Measurements from ENCODE around the gene QKI. TPM values are rescaled to one million over a fixed set of nuclear protein-coding genes. Genes with fewer than 3 reads are reported as not detected.
A peak's percentile ranks its signal among the peaks of the same experiment; 100 is the strongest.
"Not testable (repeated sequence)": the region's sequence is repeated elsewhere in the genome, so short reads cannot be mapped to it uniquely, and the experiment has no call there.

QKI gene
- polyA plus RNA-seq, 3 donors = 228 to 255 (median 244) TPM

GRCh38 chr6:163412801-163413344 lies 1.6 kb upstream of the QKI start:
- no peak for DNase-seq (ENCODE audit: low read depth in 3 of 3, low spot score in 2 of 3)

DNA sequence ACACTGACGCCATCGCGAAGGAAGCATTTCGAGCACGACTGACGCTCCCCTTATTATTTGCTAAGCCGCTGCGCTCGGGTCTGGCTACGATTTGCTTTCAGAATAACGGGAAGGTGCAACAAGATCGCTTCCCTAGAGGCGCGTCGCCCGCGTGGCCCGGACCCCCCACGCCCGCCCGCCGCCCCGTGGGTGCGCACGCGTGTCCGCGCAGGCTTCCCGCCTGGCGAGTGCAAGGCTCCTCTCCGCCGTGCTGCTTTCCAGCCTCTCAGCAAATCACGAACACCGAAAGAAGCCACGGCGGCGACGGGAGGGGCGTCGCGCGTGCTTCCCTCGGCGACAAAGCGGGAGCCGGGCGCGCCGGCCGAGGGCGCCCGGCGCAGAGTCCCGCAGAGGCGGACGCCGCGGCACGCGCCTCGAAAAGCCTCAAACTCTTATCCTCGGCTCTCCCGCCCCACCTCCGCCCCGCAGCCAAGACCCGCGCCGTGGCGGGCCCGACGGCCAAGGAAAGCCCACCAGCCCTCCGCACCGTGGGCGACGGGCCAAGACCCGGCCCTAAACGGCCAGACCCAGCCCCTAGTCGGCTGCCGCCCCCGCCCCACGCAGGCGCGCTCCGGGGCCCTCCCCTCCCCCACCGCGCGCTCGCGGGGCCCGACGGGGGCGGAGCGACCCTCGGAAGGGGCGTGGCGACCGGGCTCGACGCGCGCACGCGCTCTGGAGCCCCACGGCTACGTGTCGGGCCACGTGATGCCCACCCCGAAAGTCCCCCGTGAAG lies 987 bp upstream of the QKI start:
- peak in 2 of 3 donors; percentile 79 to 83 for DNase-seq (ENCODE audit: low read depth in 3 of 3, low spot score in 2 of 3)

DNA sequence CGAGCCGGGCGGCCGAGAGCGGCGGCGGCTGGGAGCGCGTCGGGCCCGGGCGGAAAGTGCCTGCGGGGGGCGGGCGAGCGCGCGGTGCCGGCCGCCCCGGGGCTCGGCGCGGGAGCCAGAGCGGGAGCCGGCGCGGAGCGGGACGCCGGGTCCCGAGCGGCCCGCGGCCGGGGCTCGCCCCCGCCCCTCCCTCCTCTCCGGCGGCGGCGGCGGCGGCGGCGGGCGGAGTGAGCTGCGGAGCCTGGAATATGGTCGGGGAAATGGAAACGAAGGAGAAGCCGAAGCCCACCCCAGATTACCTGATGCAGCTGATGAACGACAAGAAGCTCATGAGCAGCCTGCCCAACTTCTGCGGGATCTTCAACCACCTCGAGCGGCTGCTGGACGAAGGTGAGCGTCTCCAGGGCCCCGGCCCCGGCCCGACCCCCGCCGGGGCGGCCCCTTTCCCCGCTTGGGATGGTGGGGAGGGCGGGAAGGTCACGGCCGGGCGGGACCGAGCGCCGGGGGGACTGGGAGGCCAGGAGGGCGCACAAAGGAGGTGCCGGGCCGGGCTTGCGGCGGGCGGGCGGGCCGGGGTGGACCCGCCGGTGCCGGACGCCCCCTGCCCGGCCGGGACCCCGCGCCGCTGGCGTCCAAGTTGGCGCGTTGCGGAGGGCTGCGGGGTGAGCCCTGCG lies 565 bp downstream of the QKI start:
- DNase-seq (ENCODE audit: low read depth in 3 of 3, low spot score in 2 of 3) = no peak

- DNase-seq (ENCODE audit: low read depth in 3 of 3, low spot score in 2 of 3) = no peak
These were observed 1.4 kb downstream of the QKI start for GRCh38 chr6:163415620-163416556.

- peak in 2 of 3 donors; percentile 77 to 82 for DNase-seq (ENCODE audit: low read depth in 3 of 3, low spot score in 2 of 3)
These were observed 2.2 kb downstream of the QKI start for GRCh38 chr6:163416557-163417253.

GRCh38 chr6:163417595-163417994 lies 3.1 kb downstream of the QKI start:
- DNase-seq (ENCODE audit: low read depth in 3 of 3, low spot score in 2 of 3) = no peak

DNA sequence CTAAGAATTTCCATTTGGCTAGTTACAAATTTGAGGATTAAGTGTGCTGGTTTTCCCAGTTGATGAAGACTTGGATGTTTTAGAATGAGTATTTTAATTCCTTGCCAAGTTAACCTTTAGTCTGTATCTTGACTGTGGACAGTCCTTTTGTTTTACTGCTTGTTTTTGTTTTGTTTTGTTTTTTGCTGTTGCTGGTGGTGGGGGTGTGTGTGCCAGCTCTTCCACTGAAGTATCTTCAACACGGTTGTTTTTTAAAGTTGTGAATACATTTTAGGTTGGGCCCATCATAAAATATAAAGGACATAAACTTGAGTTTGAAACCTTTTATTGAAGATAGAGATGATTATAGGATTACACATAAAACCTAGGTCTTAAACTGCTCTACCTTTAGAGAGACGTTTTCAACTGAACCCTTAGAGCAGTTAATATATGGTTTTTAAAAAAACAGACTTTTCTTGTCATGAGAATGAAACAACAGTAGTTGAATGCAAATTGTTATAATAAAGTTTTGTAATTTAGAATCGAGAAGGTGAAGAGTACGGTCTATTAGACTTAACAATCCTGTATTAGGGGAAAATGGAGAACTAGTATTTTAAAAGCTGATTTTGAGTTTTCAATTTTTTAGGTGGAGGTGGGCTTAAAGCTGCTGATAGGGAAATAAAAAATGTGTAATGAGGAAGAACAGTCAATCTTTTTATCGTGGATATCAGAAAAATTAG lies 4.0 kb downstream of the QKI start:
- no peak for DNase-seq (ENCODE audit: low read depth in 3 of 3, low spot score in 2 of 3)

DNA sequence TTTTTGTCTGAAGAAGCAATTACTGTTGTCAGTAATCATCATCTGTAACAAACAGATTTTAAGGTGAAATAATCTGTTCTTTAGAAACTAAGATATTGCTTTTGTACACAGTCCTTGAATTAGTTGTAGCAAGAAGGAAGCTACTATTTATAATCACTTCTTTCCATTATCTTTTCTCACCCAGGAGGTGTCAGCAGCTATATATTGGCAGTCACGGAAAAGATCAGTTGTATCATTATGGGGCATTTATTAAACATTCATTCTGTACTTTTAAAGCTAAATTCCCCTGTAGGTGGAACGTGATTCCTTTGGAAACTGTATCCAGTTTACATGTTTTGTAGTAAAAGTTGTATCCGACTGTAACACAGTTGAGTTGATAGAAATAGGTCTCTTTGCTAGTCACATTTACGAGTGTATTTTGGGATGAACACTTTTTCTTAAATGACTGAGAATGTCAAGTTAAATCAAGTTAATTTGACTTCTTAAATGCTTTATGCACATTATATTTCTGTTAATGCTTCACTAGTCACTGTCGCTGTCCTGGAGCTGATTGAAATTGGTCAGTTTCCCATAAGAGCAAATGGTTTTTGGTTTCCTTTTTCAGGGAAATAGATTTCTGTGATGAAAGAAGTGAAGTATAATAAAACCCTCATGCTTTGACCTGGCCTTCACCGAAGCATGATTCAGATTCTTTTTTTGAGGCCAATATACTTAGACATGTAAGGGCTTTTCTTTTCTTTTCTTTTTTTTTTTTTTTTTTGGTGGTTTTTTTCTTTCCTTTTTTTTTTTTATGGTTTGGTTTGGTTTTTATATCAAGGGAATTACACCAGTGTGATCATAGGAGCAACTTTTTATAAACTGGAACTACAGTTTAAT lies 5.1 kb downstream of the QKI start:
- DNase-seq (ENCODE audit: low read depth in 3 of 3, low spot score in 2 of 3) = no peak

GRCh38 chr6:163420289-163420614 lies 5.7 kb downstream of the QKI start:
- DNase-seq (ENCODE audit: low read depth in 3 of 3, low spot score in 2 of 3) = no peak

DNA sequence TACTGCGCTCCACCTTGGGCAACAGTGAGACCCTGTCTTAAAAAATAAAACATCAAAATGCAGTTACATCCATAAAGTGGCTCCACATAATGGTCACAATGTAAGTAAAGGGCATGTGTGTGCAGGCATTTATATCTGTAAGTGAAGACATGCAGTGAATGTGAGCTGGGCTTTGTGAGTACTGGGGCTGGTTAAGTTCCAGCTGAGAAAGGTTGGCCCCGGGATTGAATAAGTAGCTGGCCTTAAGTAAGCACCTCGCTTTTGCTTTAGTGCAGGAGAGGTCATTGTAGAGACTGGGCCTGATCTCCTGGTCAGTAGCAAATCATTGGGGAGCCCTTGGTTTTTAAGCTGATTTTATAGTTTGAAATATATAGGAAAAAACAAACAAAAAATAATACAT lies 8.0 kb downstream of the QKI start:
- DNase-seq (ENCODE audit: low read depth in 3 of 3, low spot score in 2 of 3) = no peak

GRCh38 chr6:163423696-163424095 lies 9.2 kb downstream of the QKI start:
- no peak for DNase-seq (ENCODE audit: low read depth in 3 of 3, low spot score in 2 of 3)

DNA sequence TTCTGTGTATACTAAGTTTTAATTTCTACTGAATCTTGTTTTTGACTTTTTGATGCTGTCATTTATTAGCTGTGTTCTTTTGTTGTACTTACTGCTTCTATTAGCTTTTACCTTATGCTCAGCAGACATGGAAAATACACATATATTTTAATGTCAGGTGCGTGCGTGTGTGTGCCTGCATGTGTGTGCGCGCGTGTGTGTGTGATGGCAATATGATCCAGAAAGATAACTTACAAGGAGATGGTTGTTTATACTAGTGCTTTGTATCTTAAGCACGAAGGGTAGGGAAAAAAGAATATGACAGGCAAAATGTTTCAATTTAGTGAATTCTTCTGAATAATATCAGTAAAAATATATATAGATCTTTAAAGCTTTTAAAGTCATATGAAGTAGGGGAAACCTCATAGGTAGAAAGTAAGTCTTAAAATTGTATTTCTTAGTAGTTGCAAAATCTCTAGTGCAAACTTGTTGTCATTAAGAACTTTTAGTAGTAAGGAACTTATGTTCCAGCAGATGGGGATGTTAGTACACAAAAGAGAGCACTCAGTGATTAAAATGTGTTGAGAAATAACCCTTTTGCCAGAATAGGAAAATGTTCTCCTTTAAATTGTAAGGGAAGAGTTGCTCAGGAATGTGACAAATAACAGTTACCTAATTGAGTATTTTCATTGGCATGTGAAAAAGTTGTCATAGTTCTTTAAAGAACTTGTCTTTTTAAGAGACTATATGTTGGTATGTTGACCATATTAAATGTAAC lies 13.2 kb downstream of the QKI start:
- DNase-seq (ENCODE audit: low read depth in 3 of 3, low spot score in 2 of 3) = no peak

DNA sequence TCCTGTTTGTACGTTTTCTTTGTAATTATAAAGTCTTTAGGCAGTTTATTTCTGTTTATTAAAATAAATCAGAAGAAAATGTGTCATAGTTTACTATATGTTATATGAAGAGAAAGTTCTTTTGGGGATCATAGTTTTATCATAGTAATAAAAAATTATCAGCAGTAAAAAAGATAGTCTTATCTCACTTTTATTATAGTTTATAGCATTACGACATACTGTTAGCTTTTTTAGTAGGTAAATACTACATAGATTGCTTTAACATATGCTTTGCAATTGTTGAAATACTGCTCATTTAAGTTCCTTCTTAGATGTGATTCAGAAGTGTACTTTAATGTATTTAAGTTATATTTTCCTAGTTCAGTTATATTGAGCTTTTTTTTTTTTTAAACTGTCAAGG lies 13.9 kb downstream of the QKI start:
- DNase-seq (ENCODE audit: low read depth in 3 of 3, low spot score in 2 of 3) = no peak

- DNase-seq (ENCODE audit: low read depth in 3 of 3, low spot score in 2 of 3) = no peak
These were observed 15.4 kb downstream of the QKI start for GRCh38 chr6:163429858-163430448.

DNA sequence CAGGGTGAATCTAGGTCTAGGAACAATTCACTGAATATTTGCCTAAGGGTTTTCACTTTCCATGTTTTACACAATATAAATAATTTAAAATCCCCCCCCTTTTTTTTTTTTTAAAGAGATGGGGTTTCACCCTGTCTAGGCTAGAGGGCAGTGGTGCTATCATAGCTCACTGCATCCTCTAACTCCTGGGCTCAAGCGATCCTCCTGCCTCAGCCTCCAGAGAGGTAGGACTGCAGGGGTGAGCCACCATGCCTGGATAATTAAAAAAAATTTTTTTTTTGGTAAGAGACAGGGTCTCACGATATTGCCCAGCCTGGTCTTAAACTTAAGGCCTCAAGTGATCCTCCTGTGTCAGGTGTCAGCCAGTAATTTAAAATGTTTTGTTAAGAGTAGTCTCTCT lies 17.8 kb downstream of the QKI start:
- no peak for DNase-seq (ENCODE audit: low read depth in 3 of 3, low spot score in 2 of 3)

- not testable (repeated sequence) for DNase-seq (ENCODE audit: low read depth in 3 of 3, low spot score in 2 of 3)
These were observed 19.0 kb downstream of the QKI start for GRCh38 chr6:163433486-163433885.

- DNase-seq (ENCODE audit: low read depth in 3 of 3, low spot score in 2 of 3) = no peak
These were observed 20.5 kb downstream of the QKI start for GRCh38 chr6:163435023-163435422.

DNA sequence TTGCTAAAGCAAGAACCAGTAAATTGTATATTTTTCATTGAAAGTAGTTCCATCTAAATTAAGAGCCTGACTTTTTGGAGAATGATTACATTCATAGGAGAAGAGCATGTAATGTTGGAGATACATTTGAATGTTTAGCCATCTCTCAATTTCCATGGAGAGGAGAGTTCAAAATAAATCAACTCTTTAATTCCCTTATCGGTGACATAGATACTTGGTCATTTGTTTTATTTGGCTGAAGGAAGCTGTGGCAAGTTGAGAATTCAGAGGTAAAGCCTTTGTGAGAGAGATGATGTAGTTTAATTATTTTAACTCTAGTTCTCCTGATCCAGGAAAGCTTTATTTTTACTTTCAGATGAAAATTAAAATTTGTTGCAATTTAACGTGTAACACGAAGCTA lies 22.3 kb downstream of the QKI start:
- no peak for DNase-seq (ENCODE audit: low read depth in 3 of 3, low spot score in 2 of 3)
